Ovary (tissue), 9 donors: ENCODE measurements around the gene LRRC56. TPM values are rescaled to one million over a fixed set of nuclear protein-coding genes. Genes with fewer than 3 reads are reported as not detected.

Source experiments
- DNase-seq, 5 donors: peaks; one replicate each; pipeline ENCODE4 v3.0.0-alpha.2; 2019 to 2020
- H3K27ac ChIP-seq, 2 donors: fragments of 200-600 bp; one replicate each; pipeline versions ENCODE4 v1.5.1 to v1.8.0; 2019 to 2022
- H3K27me3 ChIP-seq: fragments of 200-600 bp; one replicate; pipeline ENCODE4 v1.8.0; 2022
- H3K36me3 ChIP-seq: fragments of 200-600 bp; sonication (generic); one replicate; pipeline ENCODE4 v1.5.1; 2019
- H3K4me1 ChIP-seq: one replicate; pipeline ENCODE4 v1.8.1; 2013; ENCODE audit warnings: mild to moderate bottlenecking, moderate library complexity; ENCODE audit not compliant: insufficient read depth
- H3K4me3 ChIP-seq: fragments of 200-600 bp; sonication (generic); one replicate; pipeline ENCODE4 v1.5.1; 2017
- H3K9me3 ChIP-seq, 2 donors: fragments of 200-600 bp in 1 of 2; sonication (generic) in 1 of 2; one replicate each; pipeline versions ENCODE4 v1.5.1 to v1.8.1; 2013 to 2019; ENCODE audit warnings: mild to moderate bottlenecking in 1 of 2, moderate library complexity in 1 of 2
- CTCF ChIP-seq, 3 donors: fragments of 450-650 bp in 2 of 3; fragments of 200-600 bp in 1 of 3; IDR thresholded peaks; one replicate each; pipeline versions ENCODE4 v1.5.1 to v1.8.0; 2016 to 2022; ENCODE audit warnings: antibody characterized with exemption in 3 of 3, mild to moderate bottlenecking in 1 of 3
- EP300 ChIP-seq: sonication (generic); formaldehyde crosslinking; IDR thresholded peaks from one replicate; pipeline ENCODE4 v1.6.1; 2017; ENCODE audit warnings: antibody characterized with exemption
- POLR2A ChIP-seq: fragments of 450-650 bp; IDR thresholded peaks from one replicate; pipeline ENCODE4 v1.6.1; 2017; ENCODE audit warnings: antibody characterized with exemption, mild to moderate bottlenecking, moderate library complexity
- WGBS, 3 donors: extraction: QIAGEN DNeasy Blood & Tissue Kit in 1 of 3; methylation state at CpG; one replicate each; pipeline versions ENCODE4 v1.1.5 to v1.1.7; 2013 to 2017; 5-methylcytosine and 5-hydroxymethylcytosine counted together
- intact Hi-C, 4 donors: fragments of 100-400 bp; cut with DNase I; formaldehyde crosslinking; loops; one replicate each; pipeline versions ENCODE4 v1.11.0 to v1.15.1; 2022 to 2023
- polyA plus RNA-seq, 2 donors: library from polyadenylated mRNA; stranded (reverse); fragments of 200-250 nt in 1 of 2; fragments of 350-450 nt in 1 of 2; fragmentation: Illumina TruSeq in 1 of 2; extraction: RNeasy Lipid Tissue Mini Kit (QIAGEN cat#74804) in 1 of 2; gene quantifications; one replicate each; pipeline ENCODE4 v1.2.3, GENCODE V29; 2013 to 2014
- total RNA-seq, 7 donors: library from RNA; depleted of rRNA in 2 of 7; stranded (reverse); fragments of >200 nt in 2 of 7; fragmentation: NEBNext Ultra II Directional in 3 of 7; extraction: Animal tissue kit (Norgen Biotek cat#: 25700) in 3 of 7; gene quantifications; one replicate each; pipeline versions ENCODE4 v1.1.0 to v1.2.4, GENCODE V29; 2016 to 2023
- donor health status: DM: no; HTN: no; CAD: no; lungs with moderate emphysema.
- donor health status: DM: no; HTN: no; CAD: no.
- donor health status: Bipolar disorder and iron deficiency.
- donor health status: DM: yes; HTN: yes; CAD: no.
- donor health status: DM: no; HTN: no; CAD: no.
- donor health status: DM: yes; HTN: yes; CAD: no.

Gene LRRC56
- total and polyA plus RNA-seq, 9 donors: 0.60 to 6.2 (median 2.0) TPM; not detected in 1

GRCh38 chr11:499201-500076 is 37.9 kb upstream of the LRRC56 start:
- Histone ChIP-seq H3K4me3 (no peak overlapping the region), H3K4me1 (peaks cover 11% of the 10 kb centered on the region), H3K27me3 (no peaks in the 10 kb centered on the region), H3K9me3 (no peaks in the 10 kb centered on the region), H3K27ac (no peak overlapping the region), H3K36me3 (no peaks in the 10 kb centered on the region)
- intact Hi-C loops: loop anchor here in 1 of 4 donors (10.0 kb wide), 1 partner anchor 45 kb away; the partner anchor contains the start of gene PTDSS2
- DNase-seq: no peak
- 90% methylated on average over 23 to 24 of the region's 24 CpGs for WGBS, 3 donors
- TF ChIP-seq EP300 (no peak), POLR2A (no peak), CTCF (IDR thresholded peaks at IDR 0.05) (no peak)

DNA sequence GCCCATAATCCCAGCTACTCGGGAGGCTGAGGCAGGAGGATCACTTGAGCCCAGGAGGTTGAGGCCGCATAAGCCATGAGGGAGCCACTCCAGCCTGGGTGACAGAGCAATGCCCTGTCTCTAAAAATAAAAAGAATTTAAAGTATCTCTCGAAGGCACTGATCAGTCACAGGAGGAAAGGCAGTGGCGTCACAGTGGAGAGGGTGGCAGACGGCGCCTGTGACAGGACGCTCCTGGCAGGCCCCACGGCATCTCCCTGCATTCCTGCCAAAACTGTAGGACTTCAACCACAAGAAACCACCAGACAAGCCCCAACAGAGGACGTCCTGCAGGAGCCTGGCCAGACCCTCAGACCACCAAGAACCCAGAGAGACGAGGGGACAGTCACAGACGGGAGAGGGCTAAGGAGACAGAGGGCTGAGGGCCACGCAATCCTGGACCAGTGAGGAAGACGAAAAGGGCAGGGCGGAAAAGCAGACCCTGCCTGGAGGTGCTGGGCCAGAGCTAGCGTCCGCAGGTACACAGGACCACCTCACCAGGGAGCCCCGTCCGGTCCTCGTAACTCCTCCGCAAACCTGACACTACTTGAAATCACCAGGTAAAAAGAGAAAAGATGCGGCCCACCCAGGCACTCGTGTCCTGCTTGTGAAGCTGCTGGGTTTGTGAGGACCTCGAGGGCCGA is 36.2 kb upstream of the LRRC56 start:
- no peaks in the 10 kb centered on the region for H3K36me3 ChIP-seq
- TF ChIP-seq EP300 (no peak), CTCF (IDR thresholded peaks at IDR 0.05) (no peak), POLR2A (no peak)
- 89 to 92% (median 91%) methylated on average over 24 of the region's 24 CpGs for WGBS, 3 donors
- no peak overlapping the region for H3K4me3 ChIP-seq
- peaks cover 13% of the 10 kb centered on the region for H3K4me1 ChIP-seq
- DNase-seq: no peak
- intact Hi-C loops: loop anchor here in 1 of 4 donors (10.0 kb wide), 1 partner anchor 46 kb away; the partner anchor contains the start of gene PTDSS2
- H3K9me3 ChIP-seq: no peaks in the 10 kb centered on the region
- H3K27me3 ChIP-seq: no peaks in the 10 kb centered on the region
- no peak overlapping the region for H3K27ac ChIP-seq

- WGBS, 3 donors: 76 to 84% (median 80%) methylated on average over 19 of the region's 19 CpGs
- H3K4me1 ChIP-seq: peaks cover 11% of the 10 kb centered on the region
- H3K27ac ChIP-seq: no peak overlapping the region
- H3K27me3 ChIP-seq: no peaks in the 10 kb centered on the region
- TF ChIP-seq EP300 (no peak), POLR2A (no peak), CTCF (IDR thresholded peaks at IDR 0.05) (no peak)
- no peak overlapping the region for H3K4me3 ChIP-seq
- intact Hi-C loops: loop anchor here in 1 of 4 donors (10.0 kb wide), 1 partner anchor 47 kb away; the partner anchor contains the start of gene PTDSS2
- H3K9me3 ChIP-seq: no peaks in the 10 kb centered on the region
- no peak for DNase-seq
- H3K36me3 ChIP-seq: no peaks in the 10 kb centered on the region
These were observed 35.5 kb upstream of the LRRC56 start for GRCh38 chr11:501683-502287.
